HG03025 (cell line): Measurements from ENCODE around the gene IPCEF1.
A peak's percentile ranks its signal among the peaks of the same experiment; 100 is the strongest.
"Not testable (repeated sequence)": the region's sequence is repeated elsewhere in the genome, so short reads cannot be mapped to it uniquely, and the experiment has no call there.

Experiments
- ATAC-seq: cut with Tn5 transposase; IDR thresholded peaks from one replicate; pipeline ENCODE4 v1.9.1; 2021; ENCODE audit warnings: mild to moderate bottlenecking, moderate library complexity; ENCODE audit not compliant: unreplicated experiment, low FRiP score

IPCEF1 gene

GRCh38 chr6:154252678-154253077, 103.9 kb downstream of the IPCEF1 start:
- ATAC-seq: no peak

GRCh38 chr6:154251116-154251515, 105.5 kb downstream of the IPCEF1 start:
- ATAC-seq: no peak

GRCh38 chr6:154249499-154250298, 106.9 kb downstream of the IPCEF1 start:
- peak; percentile 87 for ATAC-seq

GRCh38 chr6:154247119-154247861, 109.3 kb downstream of the IPCEF1 start:
- peak; percentile 45 for ATAC-seq

GRCh38 chr6:154246723-154247118, 109.9 kb downstream of the IPCEF1 start:
- no peak for ATAC-seq

- ATAC-seq: no peak
Observed at GRCh38 chr6:154245506-154245905, 111.1 kb downstream of the IPCEF1 start.

- ATAC-seq: no peak
Observed at GRCh38 chr6:154243793-154244750, 112.5 kb downstream of the IPCEF1 start.

- no peak for ATAC-seq
Observed at GRCh38 chr6:154242617-154243357, 113.8 kb downstream of the IPCEF1 start.

- no peak for ATAC-seq
Observed at GRCh38 chr6:154241581-154241980, 115.0 kb downstream of the IPCEF1 start.

- ATAC-seq: not testable (repeated sequence)
Observed at GRCh38 chr6:154241061-154241460, 115.5 kb downstream of the IPCEF1 start.

GRCh38 chr6:154239392-154239791, 117.2 kb downstream of the IPCEF1 start:
- ATAC-seq: no peak

- ATAC-seq: no peak
Observed at GRCh38 chr6:154238831-154239230, 117.8 kb downstream of the IPCEF1 start.

- ATAC-seq: no peak
Observed at GRCh38 chr6:154236646-154237301, 119.8 kb downstream of the IPCEF1 start.

- no peak for ATAC-seq
Observed at GRCh38 chr6:154234019-154234772, 122.4 kb downstream of the IPCEF1 start.

GRCh38 chr6:154233383-154233782, 123.2 kb downstream of the IPCEF1 start:
- no peak for ATAC-seq

GRCh38 chr6:154232013-154232910, 124.3 kb downstream of the IPCEF1 start:
- no peak for ATAC-seq

- no peak for ATAC-seq
Observed at GRCh38 chr6:154230910-154231595, 125.5 kb downstream of the IPCEF1 start.
